H1 (cell line): Measurements from ENCODE around the gene SBK1. TPM values are rescaled to one million over a fixed set of nuclear protein-coding genes. Genes with fewer than 3 reads are reported as not detected.

Experiments used
- KDM1A ChIP-seq: fragments of 200-600, 300-600 bp; sonication (generic); IDR thresholded peaks from 2 replicates; pipeline ENCODE4 v1.7.1; 2016; ENCODE audit warnings: mild to moderate bottlenecking, low read length, borderline replicate concordance
- RXRA ChIP-seq: IDR thresholded peaks from 2 replicates; pipeline ENCODE4 v1.6.1; 2011; ENCODE audit warnings: low read depth, mild to moderate bottlenecking, low read length, moderate library complexity; ENCODE audit not compliant: insufficient read depth
- ZNF274 ChIP-seq: IDR thresholded peaks from 2 replicates; pipeline ENCODE4 v1.7.0; 2012; ENCODE audit warnings: low read length, borderline replicate concordance; ENCODE audit errors: extremely low read depth
- polyA plus RNA-seq, 7 experiments: library from polyadenylated mRNA; depleted of rRNA in 3 of 7; stranded (reverse) in 5 of 7; unstranded in 2 of 7; fragments of >200 nt in 5 of 7; fragments of 200-250 nt in 2 of 7; gene quantifications; 1 replicate in 5 of 7; 2 replicates in 1 of 7; 4 replicates in 1 of 7; pipeline versions ENCODE4 v1.2.1 to v1.2.3, GENCODE V29; 2011 to 2013; ENCODE audit warnings: missing spikeins in 2 of 7, mixed read lengths in 2 of 7
- total RNA-seq: library from RNA; stranded (reverse); fragmentation: NEBNext Ultra II Directional; extraction: Animal tissue kit (Norgen Biotek cat#: 25700); gene quantifications from 2 replicates; pipeline ENCODE4 v1.2.1, GENCODE V29; 2021

Gene SBK1
- total and polyA plus RNA-seq, 2 of the 8 experiments (the other 6 are each of a cell fraction or from before 2014, with no cell fraction given), result 18.2 to 73.9 TPM

DNA sequence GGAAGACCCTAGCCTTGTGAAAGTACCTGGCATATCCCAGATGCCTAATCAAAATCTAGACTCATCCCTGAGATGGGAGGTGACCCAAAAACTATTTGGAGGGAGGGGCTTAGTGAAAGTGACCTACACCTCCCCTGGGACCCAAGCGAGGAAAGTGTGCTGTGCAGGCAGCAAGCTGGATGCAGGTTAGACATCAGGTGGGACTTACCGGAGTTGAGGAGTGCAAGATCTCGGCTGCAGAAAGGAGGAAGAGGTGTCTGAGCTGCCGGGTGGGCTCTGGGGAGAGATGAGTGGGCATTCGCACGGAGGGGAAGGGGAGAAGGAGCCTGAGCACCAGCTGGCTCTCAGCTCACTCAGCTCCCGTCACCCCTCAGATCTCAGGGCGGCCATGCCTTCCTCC is 10.3 kb upstream of the SBK1 start (continued):
- TF ChIP-seq ZNF274 (no peak), RXRA (no peak), KDM1A (peak; percentile 98)
